CD4-positive, alpha-beta T cell treated with Interleukin-6 for 4 hours (primary cell): ENCODE results near the gene WNT3A.
"Not testable (repeated sequence)": the region's sequence is repeated elsewhere in the genome, so short reads cannot be mapped to it uniquely, and the experiment has no call there.

Source experiments
- DNase-seq: peaks from one replicate; pipeline ENCODE4 v3.0.0-alpha.2; 2020; ENCODE audit warnings: mixed read lengths

WNT3A gene

GRCh38 chr1:228013131-228013934, 6.5 kb downstream of the WNT3A start:
- no peak for DNase-seq

- DNase-seq = no peak
Observed at GRCh38 chr1:228013935-228014930, 7.4 kb downstream of the WNT3A start.

GRCh38 chr1:228015276-228016180, 8.7 kb downstream of the WNT3A start:
- DNase-seq = no peak

GRCh38 chr1:228016181-228016510, 9.3 kb downstream of the WNT3A start:
- no peak for DNase-seq

- DNase-seq = no peak
Observed at GRCh38 chr1:228016653-228017355, 10.0 kb downstream of the WNT3A start.

- no peak for DNase-seq
Observed at GRCh38 chr1:228017356-228018124, 10.7 kb downstream of the WNT3A start.

- DNase-seq = no peak
Observed at GRCh38 chr1:228018125-228018398, 11.3 kb downstream of the WNT3A start.

- DNase-seq = no peak
Observed at GRCh38 chr1:228018961-228019721, 12.3 kb downstream of the WNT3A start.

GRCh38 chr1:228019722-228020083, 12.9 kb downstream of the WNT3A start:
- DNase-seq = not testable (repeated sequence)

- no peak for DNase-seq
Observed at GRCh38 chr1:228020686-228021354, 14.0 kb downstream of the WNT3A start.

GRCh38 chr1:228021355-228022030, 14.7 kb downstream of the WNT3A start:
- no peak for DNase-seq

- DNase-seq = no peak
Observed at GRCh38 chr1:228022571-228023293, 15.9 kb downstream of the WNT3A start.

GRCh38 chr1:228023294-228023639, 16.5 kb downstream of the WNT3A start:
- no peak for DNase-seq

- no peak for DNase-seq
Observed at GRCh38 chr1:228029281-228029680, 22.5 kb downstream of the WNT3A start.

GRCh38 chr1:228030451-228031201, 23.8 kb downstream of the WNT3A start:
- no peak for DNase-seq

GRCh38 chr1:228031276-228031995, 24.6 kb downstream of the WNT3A start:
- no peak for DNase-seq

GRCh38 chr1:228032041-228032440, 25.2 kb downstream of the WNT3A start:
- no peak for DNase-seq

GRCh38 chr1:228033376-228033775, 26.6 kb downstream of the WNT3A start:
- no peak for DNase-seq
